SKM-1 treated with dmso at 0.1 percent for 144 hours (cell line): ENCODE data around the gene SYNPO.

Experiments
- DNase-seq: peaks from one replicate; lab custom pipeline; 2025; ENCODE audit not compliant: unreplicated experiment; lab: John Stamatoyannopoulos, UW

The SYNPO gene

DNA sequence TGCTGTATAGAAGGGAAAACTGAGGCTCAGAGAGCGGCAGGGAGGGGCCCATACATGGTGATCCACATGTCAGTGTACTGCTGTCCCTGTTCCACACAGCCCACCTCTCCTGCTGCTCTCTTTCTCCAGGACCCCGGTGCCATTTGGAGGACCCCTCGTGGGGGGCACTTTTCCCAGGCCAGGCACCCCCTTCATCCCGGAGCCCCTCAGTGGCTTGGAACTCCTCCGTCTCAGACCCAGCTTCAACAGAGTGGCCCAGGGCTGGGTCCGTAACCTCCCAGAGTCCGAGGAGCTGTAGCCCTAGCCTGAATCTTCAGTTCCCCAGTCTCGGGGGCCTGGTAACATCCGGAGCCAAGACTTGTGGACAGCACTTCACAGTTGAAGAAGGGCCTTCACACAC is 36.1 kb downstream of the SYNPO start:
- no peak for DNase-seq

DNA sequence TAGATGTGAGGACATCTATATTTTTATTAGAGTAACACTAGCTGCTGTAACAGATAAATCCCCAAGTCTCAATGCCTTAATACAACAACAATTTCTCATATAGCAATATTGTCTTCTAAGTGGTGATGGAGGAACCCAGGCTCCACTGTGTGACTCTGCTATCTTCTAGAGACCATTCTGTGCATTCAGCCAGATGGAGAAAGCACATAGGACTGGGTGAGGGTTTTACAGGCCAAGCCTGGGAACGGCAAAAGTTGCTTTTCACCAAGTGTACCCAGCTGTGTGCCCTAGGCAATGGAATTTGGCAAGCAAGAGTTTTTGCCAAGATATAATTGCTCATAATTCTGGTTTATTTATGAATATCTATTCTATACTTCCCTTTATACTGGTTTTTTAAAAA is 48.7 kb downstream of the SYNPO start:
- DNase-seq = no peak

DNA sequence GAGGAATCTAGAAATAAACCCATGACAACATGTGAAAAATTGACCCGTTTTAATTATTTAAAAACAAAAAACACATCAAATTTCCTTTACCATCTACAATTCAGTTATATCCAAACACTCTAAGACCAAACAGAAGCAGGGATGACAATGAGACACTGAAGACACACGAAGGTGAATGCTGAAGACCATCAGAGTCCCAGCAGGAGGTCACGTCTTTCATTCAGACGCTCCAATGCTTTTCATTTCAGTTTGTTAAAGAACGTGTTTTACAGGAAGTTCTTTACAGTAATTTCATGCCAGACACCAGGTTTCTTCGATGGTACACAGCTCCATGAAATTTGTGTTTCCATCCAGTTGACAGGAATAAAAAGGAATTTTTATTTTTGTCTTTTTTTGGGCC is 50.3 kb downstream of the SYNPO start:
- DNase-seq = no peak

DNA sequence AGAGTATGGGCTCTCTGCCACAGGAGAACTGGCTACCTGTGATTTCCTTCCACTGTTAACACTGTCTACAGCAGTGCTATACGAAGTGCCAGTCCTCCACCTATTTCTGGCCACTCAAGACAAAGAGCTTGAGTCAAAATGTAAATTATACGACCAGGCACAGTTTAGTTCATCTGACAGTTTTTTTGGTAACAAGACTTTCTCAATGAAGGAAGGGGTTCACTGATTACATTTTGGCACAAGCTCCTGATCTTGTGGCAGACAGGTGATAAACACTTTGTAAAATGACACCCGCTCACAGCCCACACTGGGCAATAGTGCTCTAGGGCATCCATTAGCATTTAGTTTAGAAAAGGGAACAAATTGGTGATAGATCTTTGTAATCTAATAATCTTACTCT is 51.8 kb downstream of the SYNPO start:
- no peak for DNase-seq

DNA sequence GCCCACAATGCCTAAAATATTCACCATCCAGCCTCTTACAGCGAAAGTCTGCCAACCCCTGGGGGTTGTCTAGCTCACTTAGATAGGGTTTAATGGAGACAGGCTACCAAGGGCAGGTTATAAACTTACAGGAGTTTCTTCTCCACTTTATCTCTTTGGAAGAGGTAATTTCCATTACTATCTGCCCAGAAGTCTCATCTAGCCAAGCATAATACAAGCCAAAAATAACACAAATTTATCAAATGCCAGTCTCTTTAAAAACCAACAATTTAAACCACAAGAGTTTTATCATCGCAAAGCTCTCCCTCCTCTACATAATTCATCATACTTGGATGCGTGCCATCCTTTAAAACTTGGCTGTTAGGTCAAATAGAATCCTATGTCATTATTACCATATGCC is 54.2 kb downstream of the SYNPO start:
- DNase-seq = no peak

DNA sequence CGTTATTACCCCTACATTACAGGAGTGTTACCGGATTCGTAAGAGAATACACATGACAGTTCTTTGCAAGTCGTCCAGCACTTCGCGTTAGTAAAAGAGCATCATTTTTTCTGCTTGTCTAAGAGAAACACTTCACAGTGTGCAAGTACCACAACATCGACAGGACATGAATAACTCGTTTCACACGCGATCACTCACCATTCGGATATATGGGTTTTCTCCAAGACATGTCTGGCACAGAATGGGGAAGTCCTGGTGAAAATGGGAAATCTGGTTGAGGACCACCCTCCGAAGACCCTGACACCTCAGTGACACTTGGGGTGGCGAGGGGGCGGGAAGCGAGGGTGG is 59.8 kb downstream of the SYNPO start:
- DNase-seq = peak; percentile 17

DNA sequence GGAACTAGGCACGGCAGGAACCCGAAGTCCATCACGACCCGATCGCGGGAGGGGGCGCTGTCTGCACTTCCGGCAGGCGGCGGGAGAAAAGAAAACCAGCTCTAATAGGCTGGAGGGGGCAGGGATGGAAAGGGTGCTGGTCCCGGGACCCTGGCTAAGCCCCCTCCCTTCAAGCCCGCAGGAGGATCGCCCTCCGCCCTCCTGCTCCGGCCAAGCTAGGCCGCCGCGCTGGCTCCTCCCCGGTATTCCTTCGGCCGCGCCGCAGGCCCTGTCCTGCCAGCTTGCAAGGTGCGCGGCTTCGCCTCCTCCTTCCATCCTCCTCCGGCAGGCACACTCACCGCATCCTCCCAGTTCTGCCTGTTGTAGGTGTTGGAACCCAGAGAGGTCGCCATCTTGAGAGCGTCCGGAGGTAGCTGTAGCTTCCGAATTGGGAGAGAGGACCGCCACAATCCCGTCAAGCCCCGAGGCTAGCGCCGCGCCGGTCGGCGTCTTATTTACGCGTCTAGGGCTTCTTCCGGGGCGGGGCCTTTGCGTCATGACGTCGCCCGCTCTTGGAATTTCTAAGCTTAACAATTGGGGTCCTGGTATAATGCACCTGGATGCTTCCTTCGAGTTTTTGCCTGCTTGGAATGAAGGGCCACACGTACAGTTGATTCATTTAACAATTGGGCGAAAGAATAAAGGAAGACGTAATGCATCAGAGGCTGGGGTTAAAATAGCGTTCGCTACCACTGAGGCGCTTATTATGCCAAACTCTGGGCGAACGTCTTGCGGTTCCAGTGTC is 60.3 kb downstream of the SYNPO start, which contains the start of gene RBM22:
Gene RBM22 (minus strand): TSS at position 469 of the 784 bp plus-strand sequence. CDS start 77 bp downstream, at position 392.
- DNase-seq = peak; percentile 85

DNA sequence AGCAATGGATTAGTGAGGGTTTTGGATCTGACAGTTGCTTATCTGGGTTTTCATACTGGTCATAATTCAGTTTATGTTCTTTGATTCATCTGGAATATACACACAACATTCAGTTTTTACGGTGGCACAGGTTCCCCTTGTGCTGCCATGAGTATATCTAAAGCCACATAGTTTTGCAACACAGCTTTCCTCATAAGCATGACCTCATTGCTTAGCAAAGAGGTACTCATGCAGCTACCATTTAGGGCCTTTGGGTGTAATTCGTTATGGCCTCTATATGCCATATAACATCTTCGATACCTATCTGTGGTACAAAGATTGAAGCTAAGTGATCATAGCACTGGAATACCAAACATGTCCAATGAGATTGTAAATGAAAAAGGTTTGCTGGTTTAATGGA is 63.3 kb downstream of the SYNPO start:
- peak; percentile 25 for DNase-seq

DNA sequence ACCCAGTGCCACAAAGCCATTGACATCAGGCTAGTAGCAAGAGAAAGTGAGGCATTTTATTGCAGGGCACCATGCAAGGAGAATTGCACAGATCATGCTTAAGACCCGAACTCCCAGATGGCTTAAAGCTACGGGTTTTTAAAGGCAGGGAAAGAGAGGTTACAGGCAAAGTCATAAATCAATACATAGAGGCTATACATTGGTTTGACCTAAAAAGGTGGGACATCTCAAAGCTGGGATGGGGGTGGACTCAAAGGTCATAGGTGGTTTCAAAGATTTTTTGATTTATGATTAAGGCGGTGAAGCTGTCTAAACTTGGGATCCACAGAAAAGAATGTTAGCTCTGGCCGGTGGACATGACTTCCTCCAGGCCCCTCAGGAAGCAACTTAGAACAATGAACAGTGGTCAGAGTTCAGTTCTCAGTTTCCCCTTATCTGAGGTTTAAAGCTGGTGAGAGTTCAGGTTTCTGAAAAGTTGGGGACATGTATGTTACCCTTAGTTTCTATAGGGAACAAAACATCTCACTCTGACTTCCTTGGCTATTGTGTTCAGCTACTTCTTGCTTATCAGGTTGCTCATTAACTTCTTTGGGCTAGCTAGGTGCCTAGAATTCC is 66.4 kb downstream of the SYNPO start:
- no peak for DNase-seq
